Gastrocnemius medialis (tissue), 4 donors: Measurements from ENCODE around the gene HDAC7. TPM values are rescaled to one million over a fixed set of nuclear protein-coding genes. Genes with fewer than 3 reads are reported as not detected.

Source experiments
- ATAC-seq, 2 donors: fragments of 150-250 bp; one replicate each; pipeline ENCODE4 v1.9.1; 2016
- DNase-seq, 2 donors: peaks; one replicate each; pipeline ENCODE4 v3.0.0-alpha.2; 2019
- H3K27ac ChIP-seq, 4 donors: fragments of 200-600 bp; sonication (generic); 1 replicate in 1 of 4; 2 replicates in 3 of 4; pipeline ENCODE4 v1.5.1; 2016 to 2018; ENCODE audit warnings: mild to moderate bottlenecking in 2 of 4, moderate library complexity in 1 of 4
- H3K27me3 ChIP-seq, 3 donors: fragments of 200-600 bp; sonication (generic) in 2 of 3; 1 replicate in 1 of 3; 2 replicates in 2 of 3; pipeline versions ENCODE4 v1.5.1 to v1.6.0; 2016 to 2019; ENCODE audit warnings: mild to moderate bottlenecking in 1 of 3, moderate library complexity in 1 of 3
- H3K36me3 ChIP-seq, 2 donors: fragments of 200-600 bp; sonication (generic) in 1 of 2; one replicate each; pipeline ENCODE4 v1.5.1; 2017 to 2018
- H3K4me1 ChIP-seq, 2 donors: fragments of 200-600 bp; sonication (generic) in 1 of 2; one replicate each; pipeline ENCODE4 v1.5.1; 2016 to 2017; ENCODE audit warnings: mild to moderate bottlenecking in 2 of 2
- H3K4me3 ChIP-seq, 4 donors: fragments of 200-600 bp; sonication (generic) in 3 of 4; 1 replicate in 1 of 4; 2 replicates in 3 of 4; pipeline ENCODE4 v1.5.1; 2016 to 2019; ENCODE audit warnings: mild to moderate bottlenecking in 2 of 4
- H3K9me3 ChIP-seq, 3 donors: fragments of 200-600 bp; sonication (generic) in 2 of 3; 1 replicate in 1 of 3; 2 replicates in 2 of 3; pipeline ENCODE4 v1.5.1; 2016 to 2019
- POLR2A ChIP-seq, 2 donors: fragments of 450-650 bp; IDR thresholded peaks; one replicate each; pipeline ENCODE4 v1.6.1; 2017; ENCODE audit warnings: antibody characterized with exemption in 2 of 2, mild to moderate bottlenecking in 2 of 2, moderate library complexity in 2 of 2
- in situ Hi-C, 4 donors: fragments of 200-750 bp; cut with MboI; loops; one replicate each; pipeline versions ENCODE4 v1.15.0 to v1.8.0; 2017; ENCODE audit warnings: low sequenced_read_pairs in 4 of 4
- intact Hi-C: fragments of 100-400 bp; cut with DNase I; formaldehyde crosslinking; loops from one replicate; pipeline ENCODE4 v1.15.1; 2023; ENCODE audit warnings: low total_unique reads
- total RNA-seq, 4 donors: library from RNA; depleted of rRNA; stranded (reverse); fragments of >200 nt; gene quantifications; one replicate each; pipeline versions ENCODE4 v1.1.0 to v1.2.3, GENCODE V29; 2016
- TF ChIP-seq, protein P1 (sequence below), 5 experiments: fragments of 450-650 bp in 3 of 5; fragments of 200-600 bp in 2 of 5; sonication (generic) in 2 of 5; IDR thresholded peaks in 4 of 5; conservative IDR thresholded peaks in 1 of 5; 1 replicate in 4 of 5; 2 replicates in 1 of 5; pipeline ENCODE4 v1.5.1; 2016 to 2019; ENCODE audit warnings: antibody characterized with exemption in 5 of 5, mild to moderate bottlenecking in 3 of 5, moderate library complexity in 3 of 5

HDAC7 gene
- total RNA-seq, 4 donors from 2014 or later: 12.2 to 27.1 (median 17.0) TPM

- no peak for TF ChIP-seq POLR2A (IDR thresholded peaks at IDR 0.05)
- TF ChIP-seq, protein P1, sequence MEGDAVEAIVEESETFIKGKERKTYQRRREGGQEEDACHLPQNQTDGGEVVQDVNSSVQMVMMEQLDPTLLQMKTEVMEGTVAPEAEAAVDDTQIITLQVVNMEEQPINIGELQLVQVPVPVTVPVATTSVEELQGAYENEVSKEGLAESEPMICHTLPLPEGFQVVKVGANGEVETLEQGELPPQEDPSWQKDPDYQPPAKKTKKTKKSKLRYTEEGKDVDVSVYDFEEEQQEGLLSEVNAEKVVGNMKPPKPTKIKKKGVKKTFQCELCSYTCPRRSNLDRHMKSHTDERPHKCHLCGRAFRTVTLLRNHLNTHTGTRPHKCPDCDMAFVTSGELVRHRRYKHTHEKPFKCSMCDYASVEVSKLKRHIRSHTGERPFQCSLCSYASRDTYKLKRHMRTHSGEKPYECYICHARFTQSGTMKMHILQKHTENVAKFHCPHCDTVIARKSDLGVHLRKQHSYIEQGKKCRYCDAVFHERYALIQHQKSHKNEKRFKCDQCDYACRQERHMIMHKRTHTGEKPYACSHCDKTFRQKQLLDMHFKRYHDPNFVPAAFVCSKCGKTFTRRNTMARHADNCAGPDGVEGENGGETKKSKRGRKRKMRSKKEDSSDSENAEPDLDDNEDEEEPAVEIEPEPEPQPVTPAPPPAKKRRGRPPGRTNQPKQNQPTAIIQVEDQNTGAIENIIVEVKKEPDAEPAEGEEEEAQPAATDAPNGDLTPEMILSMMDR (IDR thresholded peaks at IDR 0.05 in 4 of 5, conservative IDR thresholded peaks at IDR 0.05 in 1 of 5): no peak
- Histone ChIP-seq H3K4me3 (no peak overlapping the region), H3K36me3 (peaks cover 0 to 65% of the 10 kb centered on the region in 2 donors), H3K9me3 (no peaks in the 10 kb centered on the region), H3K27ac (no peak overlapping the region), H3K27me3 (no peaks in the 10 kb centered on the region), H3K4me1 (peaks cover 10 to 18% of the 10 kb centered on the region in 2 donors)
- in situ Hi-C loops (loop anchor here in 1 of 4 donors (10.0 kb wide), 1 partner anchor 52 kb away; no protein-coding TSS in a partner anchor), intact Hi-C loops (no loop called here)
- no peak for DNase-seq
- no peak for ATAC-seq
These were observed 36.5 kb downstream of the HDAC7 start for GRCh38 chr12:47783024-47783755.

DNA sequence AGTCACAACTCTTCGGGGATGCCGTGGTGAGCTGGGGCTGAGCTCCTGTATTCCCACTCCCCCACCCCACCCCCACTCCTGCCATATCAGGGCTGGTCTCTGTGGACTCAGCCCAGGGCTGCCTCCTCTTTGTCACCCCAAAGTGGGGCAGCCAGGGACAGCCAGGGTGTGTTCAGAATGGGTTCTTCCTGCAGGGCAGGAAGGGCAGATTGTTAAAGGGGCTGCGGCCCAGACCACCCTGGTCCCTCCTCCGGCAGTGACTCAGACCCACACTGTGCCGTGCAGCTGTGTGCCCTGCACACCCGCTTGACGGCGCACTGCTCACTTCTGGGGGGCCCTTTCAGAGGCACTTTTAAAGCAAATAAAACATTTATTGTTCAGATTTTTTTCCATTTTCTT lies 37.3 kb downstream of the HDAC7 start:
- Histone ChIP-seq H3K27ac (peak overlapping the region in 1 of 4 donors; percentile 33), H3K9me3 (no peaks in the 10 kb centered on the region), H3K27me3 (no peaks in the 10 kb centered on the region), H3K4me3 (no peak overlapping the region), H3K4me1 (peaks cover 18 to 26% of the 10 kb centered on the region in 2 donors), H3K36me3 (peaks cover 0 to 56% of the 10 kb centered on the region in 2 donors)
- no peak for TF ChIP-seq POLR2A (IDR thresholded peaks at IDR 0.05)
- intact Hi-C loops (no loop called here), in situ Hi-C loops (loop anchor here in 1 of 4 donors (10.0 kb wide), 1 partner anchor 52 kb away; no protein-coding TSS in a partner anchor)
- DNase-seq: no peak
- ATAC-seq: no peak

- H3K9me3 ChIP-seq: no peaks in the 10 kb centered on the region
- peaks cover 24 to 32% of the 10 kb centered on the region in 2 donors for H3K4me1 ChIP-seq
- TF ChIP-seq POLR2A (IDR thresholded peaks at IDR 0.05): no peak
- TF ChIP-seq, protein P1 (IDR thresholded peaks at IDR 0.05 in 4 of 5, conservative IDR thresholded peaks at IDR 0.05 in 1 of 5): no peak
- in situ Hi-C loops: loop anchor here in 1 of 4 donors (10.0 kb wide), 1 partner anchor 53 kb away; no protein-coding TSS in a partner anchor
- no peak overlapping the region for H3K4me3 ChIP-seq
- intact Hi-C loops: no loop called here
- peaks cover 0 to 50% of the 10 kb centered on the region in 2 donors for H3K36me3 ChIP-seq
- peak overlapping the region in 1 of 4 donors; percentile 33 for H3K27ac ChIP-seq
- H3K27me3 ChIP-seq: no peaks in the 10 kb centered on the region
- no peak for ATAC-seq
- DNase-seq: no peak
These were observed 38.0 kb downstream of the HDAC7 start for GRCh38 chr12:47781479-47782371.

DNA sequence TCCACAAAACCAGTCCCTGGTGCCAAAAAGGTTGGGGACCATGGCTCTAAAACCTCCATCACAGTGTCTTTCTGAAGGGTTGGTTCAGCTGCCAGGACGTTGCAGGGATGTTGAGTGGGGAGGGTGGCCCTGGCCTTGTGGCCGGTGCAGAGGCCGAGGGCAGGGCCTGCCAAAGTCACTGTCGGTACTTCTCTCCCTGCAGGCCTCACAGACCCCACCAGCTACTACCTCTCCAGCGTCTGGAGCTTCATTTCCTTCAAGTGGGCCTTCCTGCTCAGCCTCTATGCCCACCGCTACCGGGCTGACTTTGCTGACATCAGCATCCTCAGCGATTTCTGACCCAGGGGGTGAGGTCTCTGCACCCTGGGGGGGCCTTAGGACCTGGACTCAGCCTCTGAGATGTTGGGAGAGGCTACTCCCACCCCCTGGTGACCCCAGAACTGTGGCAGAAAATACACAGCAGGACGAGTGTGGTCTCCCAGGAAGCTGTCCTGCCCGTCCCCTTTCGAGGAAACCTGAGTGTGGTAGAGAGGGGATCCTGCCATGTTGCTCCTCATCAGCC lies 39.7 kb downstream of the HDAC7 start:
- TF ChIP-seq, protein P1 (IDR thresholded peaks at IDR 0.05 in 4 of 5, conservative IDR thresholded peaks at IDR 0.05 in 1 of 5): no peak
- no peak for TF ChIP-seq POLR2A (IDR thresholded peaks at IDR 0.05)
- Histone ChIP-seq H3K9me3 (no peaks in the 10 kb centered on the region), H3K4me1 (peaks cover 41 to 49% of the 10 kb centered on the region in 2 donors), H3K27ac (no peak overlapping the region), H3K27me3 (no peaks in the 10 kb centered on the region), H3K4me3 (no peak overlapping the region), H3K36me3 (peaks cover 0 to 33% of the 10 kb centered on the region in 2 donors)
- ATAC-seq (no peak), DNase-seq (no peak)
- intact Hi-C loops (loop anchor here (1.0 to 5.0 kb wide), 3 partner anchors 38 to 128 kb away; no protein-coding TSS in a partner anchor), in situ Hi-C loops (loop anchor here (5.0 to 10.0 kb wide), 5 partner anchors 38 to 68 kb away; no protein-coding TSS in a partner anchor)
